Limb (tissue), 2 donors: ENCODE measurements around the gene MYOC.
"Not testable (repeated sequence)": the region's sequence is repeated elsewhere in the genome, so short reads cannot be mapped to it uniquely, and the experiment has no call there.

ENCODE experiments used
- DNase-seq, 2 donors: peaks; one replicate each; pipeline ENCODE4 v3.0.0-alpha.2; 2016; ENCODE audit errors: extremely low spot score in 2 of 2

MYOC gene

GRCh38 chr1:171606402-171606941, 46.0 kb downstream of the MYOC start:
- DNase-seq = no peak

GRCh38 chr1:171603042-171603441, 49.4 kb downstream of the MYOC start:
- not testable (repeated sequence) for DNase-seq

- DNase-seq = no peak
Observed at GRCh38 chr1:171600862-171601261, 51.6 kb downstream of the MYOC start.

- DNase-seq = not testable (repeated sequence)
Observed at GRCh38 chr1:171600310-171600709, 52.2 kb downstream of the MYOC start.

GRCh38 chr1:171597203-171597602, 55.3 kb downstream of the MYOC start:
- no peak for DNase-seq

GRCh38 chr1:171596705-171597104, 55.8 kb downstream of the MYOC start:
- DNase-seq = no peak

GRCh38 chr1:171596119-171596518, 56.4 kb downstream of the MYOC start:
- DNase-seq = no peak

- no peak for DNase-seq
Observed at GRCh38 chr1:171595324-171595723, 57.2 kb downstream of the MYOC start.

GRCh38 chr1:171590022-171590421, 62.5 kb downstream of the MYOC start:
- no peak for DNase-seq

- DNase-seq = no peak
Observed at GRCh38 chr1:171588230-171588629, 64.3 kb downstream of the MYOC start.

GRCh38 chr1:171585715-171586114, 66.8 kb downstream of the MYOC start:
- DNase-seq = no peak
